Limb (tissue), 2 donors: ENCODE results near the gene DSC3.

Source experiments
- DNase-seq, 2 donors: peaks; one replicate each; pipeline ENCODE4 v3.0.0-alpha.2; 2016; ENCODE audit errors: extremely low spot score in 2 of 2

Gene DSC3

DNA sequence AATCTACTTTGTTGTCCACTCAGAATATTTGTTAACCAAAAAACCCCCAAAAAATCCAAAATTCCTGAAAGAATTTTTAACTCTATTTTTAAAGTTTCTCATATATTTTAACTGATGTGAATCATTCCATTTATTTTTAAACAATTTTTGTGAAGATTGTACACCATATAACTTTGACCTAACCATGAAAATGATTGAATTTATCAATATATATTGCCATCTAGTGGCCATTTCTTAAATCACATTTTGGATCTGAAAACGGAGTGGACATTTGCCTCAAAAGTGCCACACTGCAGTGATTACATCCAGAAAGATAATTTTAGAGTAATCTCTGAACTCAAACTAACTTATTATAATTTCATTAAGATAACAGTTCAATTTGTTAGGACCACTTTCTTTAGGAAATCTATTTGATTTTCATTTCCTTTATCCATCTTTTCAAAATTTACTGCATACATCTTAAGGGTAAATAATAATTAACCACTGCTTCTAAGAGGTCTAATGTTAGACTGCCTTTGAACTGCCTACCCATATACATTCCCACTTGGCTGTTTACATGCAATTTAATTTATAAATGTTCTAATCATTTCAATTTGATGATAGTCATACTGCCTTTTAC, 71.1 kb downstream of the DSC3 start:
- peak in 1 of 2 donors; percentile 56 for DNase-seq

GRCh38 chr18:30970196-30970816, 72.2 kb downstream of the DSC3 start:
- DNase-seq, result peak in 1 of 2 donors; percentile 34

DNA sequence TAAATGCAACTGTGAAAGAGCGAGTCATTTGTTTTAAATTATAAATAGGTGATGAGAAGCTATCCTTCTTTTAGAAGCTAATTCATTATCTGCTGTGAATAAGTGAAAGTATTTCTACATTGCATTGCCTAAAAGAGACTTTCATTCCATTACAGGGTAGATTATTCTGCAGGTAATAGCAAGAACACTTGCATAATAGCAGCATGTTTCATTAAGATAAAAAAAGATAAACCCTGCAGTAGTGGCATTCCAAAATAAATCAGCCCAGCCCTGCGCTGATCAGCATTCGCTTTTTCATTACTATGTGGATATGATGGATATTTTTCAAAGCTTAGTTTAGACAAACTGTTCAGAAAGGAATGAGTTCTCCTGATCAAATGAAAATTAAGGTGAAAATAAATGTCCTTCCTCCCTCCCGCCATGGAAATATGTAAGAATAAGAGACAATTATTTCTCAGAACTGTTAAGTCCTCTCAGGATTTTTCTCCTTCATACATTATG, 72.8 kb downstream of the DSC3 start:
- no peak for DNase-seq

DNA sequence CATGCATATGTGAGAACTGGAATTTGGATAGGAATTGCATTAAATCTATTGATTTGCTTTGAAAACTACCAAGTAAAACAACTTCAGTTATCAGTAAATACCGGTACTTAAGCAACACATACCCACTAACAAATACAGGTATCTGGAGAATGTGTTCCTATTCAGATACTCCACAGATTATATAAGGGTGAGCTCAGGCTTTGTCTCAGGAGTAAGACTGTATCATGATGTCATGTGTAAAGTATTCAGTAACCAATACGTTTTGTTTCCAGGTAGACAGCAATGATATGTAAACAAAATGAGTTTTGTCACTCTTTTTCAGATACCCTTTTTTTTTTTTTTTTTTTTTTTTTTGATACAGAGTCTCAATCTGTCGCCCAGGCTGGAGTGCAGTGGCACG, 74.8 kb downstream of the DSC3 start:
- no peak for DNase-seq

GRCh38 chr18:30965237-30965636, 77.3 kb downstream of the DSC3 start:
- DNase-seq, result no peak

DNA sequence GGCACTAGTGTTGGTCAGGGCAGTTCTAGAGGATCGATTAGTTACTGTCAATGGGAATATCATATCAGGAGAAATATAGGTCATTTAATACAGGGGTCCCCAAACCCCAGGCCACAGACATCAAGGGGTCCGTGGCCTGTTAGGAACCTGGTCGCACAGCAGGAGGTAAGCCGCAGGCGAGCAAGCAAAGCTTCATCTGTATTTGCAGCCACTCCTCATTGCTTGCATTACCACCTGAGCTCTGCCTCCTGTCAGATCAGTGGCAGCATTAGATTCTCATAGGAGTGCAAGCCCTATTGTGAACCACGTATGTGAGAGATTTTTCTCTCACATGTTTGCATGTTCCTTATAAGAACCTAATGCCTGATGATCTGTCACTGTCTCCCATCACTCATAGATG, 81.9 kb downstream of the DSC3 start:
- DNase-seq, result no peak

DNA sequence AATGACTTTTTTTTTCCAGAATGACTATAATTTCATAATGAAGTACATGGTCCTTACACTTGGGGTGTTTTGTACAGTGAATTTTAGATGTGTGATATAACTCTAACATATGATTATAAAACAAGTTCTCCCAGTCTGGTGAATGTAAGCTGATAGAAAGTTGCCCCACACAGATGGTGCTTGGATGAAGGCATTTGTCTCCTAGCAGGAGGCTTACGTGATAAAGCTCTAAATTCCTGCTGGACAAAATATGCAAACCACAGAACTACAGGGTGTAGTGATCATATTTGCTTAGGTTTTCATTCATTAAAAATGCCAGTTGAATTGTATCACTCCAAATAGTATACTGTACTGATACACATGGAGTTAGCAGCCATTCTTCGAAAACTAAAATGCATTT, 85.5 kb downstream of the DSC3 start:
- DNase-seq, result no peak

- DNase-seq, result no peak
These were observed 88.3 kb downstream of the DSC3 start for GRCh38 chr18:30954262-30954661.

DNA sequence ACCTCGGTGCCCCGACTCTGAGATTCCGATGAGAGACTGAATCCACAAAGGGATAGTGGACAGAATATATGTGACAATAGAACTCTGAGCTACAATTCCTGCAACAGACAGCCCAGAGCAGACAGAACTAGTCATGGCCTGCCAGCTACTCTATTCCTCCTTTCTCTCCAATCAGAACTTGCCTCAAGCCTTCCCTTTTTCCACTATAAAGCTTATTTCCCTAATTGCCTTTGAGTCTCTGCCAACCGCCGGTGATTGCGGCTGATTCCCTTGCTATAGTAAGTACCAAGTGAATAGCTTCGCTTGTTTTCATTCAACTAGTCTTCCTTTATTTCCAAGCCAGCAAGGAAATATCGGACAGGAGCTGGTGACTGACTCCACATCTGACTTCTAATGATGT, 96.8 kb downstream of the DSC3 start:
- DNase-seq, result peak in 1 of 2 donors; percentile 44

- DNase-seq, result no peak
These were observed 97.6 kb downstream of the DSC3 start for GRCh38 chr18:30944773-30945417.

DNA sequence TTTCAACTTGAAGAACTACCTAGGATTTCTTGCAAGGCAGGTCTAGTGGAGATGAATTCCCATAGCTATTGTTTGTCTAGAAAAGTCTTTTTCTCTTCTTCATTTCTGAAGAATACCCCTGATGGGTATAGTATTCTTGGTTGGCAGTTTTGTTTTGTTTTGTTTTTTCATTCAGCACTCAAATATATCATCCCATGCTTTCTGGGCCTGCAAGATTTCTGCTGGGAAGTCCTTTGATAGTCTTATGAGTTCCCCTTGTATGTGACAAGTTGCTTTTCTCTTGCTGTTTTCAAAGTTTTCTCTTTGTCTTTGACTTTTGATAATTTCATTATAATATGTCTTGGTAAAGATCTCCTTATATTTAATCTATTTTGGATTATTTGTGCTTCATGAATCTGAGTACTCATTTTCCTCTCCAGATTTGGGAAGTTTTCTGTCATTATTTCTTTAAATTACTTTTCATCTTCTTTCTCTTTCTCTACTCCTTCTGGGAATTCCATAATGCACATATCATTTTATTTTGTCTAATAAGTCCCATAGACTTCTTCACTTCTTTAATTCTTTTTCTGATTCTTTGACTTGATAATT, 101.5 kb downstream of the DSC3 start:
- no peak for DNase-seq
